HepG2 (cell line): ENCODE measurements around the gene RSPH9. TPM values are rescaled to one million over a fixed set of nuclear protein-coding genes. Genes with fewer than 3 reads are reported as not detected.

ENCODE experiments used
- ATAC-seq: fragments of 200-7000 bp; cut with Tn5 transposase; 3 replicates; pipeline ENCODE4 v1.9.1; 2020; ENCODE audit warnings: mild to moderate bottlenecking, moderate library complexity
- BruUV-seq: library from RNA; stranded (reverse); fragments of 400-500 nt; replicated peaks from 2 replicates; lab custom pipeline; 2021; lab: Mats Ljungman, UMichigan
- CTCF ChIA-PET: fragments of 300-600 bp; formaldehyde crosslinking; extraction: SDS; loops from one replicate; lab custom pipeline; 2021; ENCODE audit warnings: low total read pairs, inconsistent platforms, low intra/inter-chr PET ratio; lab: Yijun Ruan, JAX
- POLR2A ChIA-PET: fragments of 350-600 bp; sonication (Branson Sonifier 250); formaldehyde crosslinking; loops from one replicate; lab custom pipeline; 2020; ENCODE audit warnings: antibody characterized with exemption, inconsistent platforms; lab: Yijun Ruan, JAX
- DNase-seq: peaks from one replicate; pipeline ENCODE4 v3.0.0-alpha.2; 2015; ENCODE audit warnings: low spot score
- FAIRE-seq: peaks from 3 replicates; lab custom pipeline; 2011; peaks lifted over from hg19 to GRCh38; lab: Jason Lieb, UNC
- H2AFZ ChIP-seq: one replicate; pipeline ENCODE4 v1.6.1; 2011; ENCODE audit warnings: low read length, inconsistent platforms
- H3K27ac ChIP-seq: fragments of 300-600 bp; 3 replicates; pipeline ENCODE4 v1.8.0; 2011; ENCODE audit warnings: mixed run types, mild to moderate bottlenecking, mixed read lengths, low read length, inconsistent platforms; ENCODE audit not compliant: insufficient read depth; ENCODE audit errors: extremely low read length
- H3K27me3 ChIP-seq, 2 experiments: fragments of 200-600 bp in 1 of 2; 2 replicates in 1 of 2; 3 replicates in 1 of 2; pipeline versions ENCODE4 v1.6.0 to v1.8.0; 2011; ENCODE audit warnings: low read length in 2 of 2, mild to moderate bottlenecking in 2 of 2, moderate library complexity in 2 of 2, inconsistent platforms in 1 of 2; ENCODE audit not compliant: insufficient read depth in 2 of 2, control insufficient read depth in 1 of 2
- H3K36me3 ChIP-seq, 2 experiments: fragments of 200-600 bp in 1 of 2; replicated peaks in 1 of 2; 2 replicates in 1 of 2; 3 replicates in 1 of 2; pipeline versions ENCODE4 v1.5.1 to v1.8.0; 2011; ENCODE audit warnings: low read length in 2 of 2, inconsistent platforms in 1 of 2; ENCODE audit not compliant: insufficient read depth in 2 of 2, control insufficient read depth in 1 of 2
- H3K4me1 ChIP-seq: 2 replicates; pipeline ENCODE4 v1.5.1; 2012; ENCODE audit warnings: low read length, inconsistent platforms; ENCODE audit not compliant: insufficient read depth
- H3K4me2 ChIP-seq: 2 replicates; pipeline ENCODE4 v1.6.0; 2011; ENCODE audit warnings: low read depth, low read length, inconsistent platforms
- H3K4me3 ChIP-seq, 3 experiments: fragments of 200-600 bp in 1 of 3; sonication (generic), shearing (Covaris generic) in 1 of 3; replicated peaks in 1 of 3; 2 replicates each; pipeline ENCODE4 v1.5.1; 2011 to 2016; ENCODE audit warnings: low read length in 3 of 3, inconsistent platforms in 2 of 3, low read depth in 2 of 3, mild to moderate bottlenecking in 2 of 3, control low read depth in 1 of 3, mixed read lengths in 1 of 3; ENCODE audit not compliant: insufficient read depth in 1 of 3
- H3K79me2 ChIP-seq: one replicate; pipeline ENCODE4 v1.6.1; 2011; ENCODE audit warnings: low read length, inconsistent platforms; ENCODE audit not compliant: insufficient read depth
- H3K9ac ChIP-seq: 2 replicates; pipeline ENCODE4 v1.6.0; 2011; ENCODE audit warnings: mild to moderate bottlenecking, low read depth, low read length, inconsistent platforms; ENCODE audit not compliant: insufficient read depth
- H3K9me3 ChIP-seq: 2 replicates; pipeline ENCODE4 v1.5.1; 2012; ENCODE audit warnings: mild to moderate bottlenecking, low read length
- H4K20me1 ChIP-seq: 2 replicates; pipeline ENCODE4 v1.6.0; 2011; ENCODE audit warnings: inconsistent platforms, mild to moderate bottlenecking, low read length, moderate library complexity; ENCODE audit not compliant: insufficient read depth
- AHDC1 ChIP-seq: sonication (generic); formaldehyde crosslinking; IDR thresholded peaks from 2 replicates; pipeline ENCODE4 v1.5.1; 2020; ENCODE audit warnings: mild to moderate bottlenecking, missing genetic modification reagents, borderline replicate concordance
- ARID5B ChIP-seq: IDR thresholded peaks from 2 replicates; pipeline ENCODE4 v1.4.0; 2020; ENCODE audit warnings: mild to moderate bottlenecking, missing genetic modification reagents
- CREB3 ChIP-seq: sonication (generic); formaldehyde crosslinking; IDR thresholded peaks from 2 replicates; pipeline ENCODE4 v1.5.0; 2020; ENCODE audit warnings: missing genetic modification reagents
- ELF3 ChIP-seq: IDR thresholded peaks from 2 replicates; pipeline ENCODE4 v1.6.1; 2016; ENCODE audit warnings: missing genetic modification reagents, missing compliant biosample characterization
- GTF3A ChIP-seq: sonication (generic); formaldehyde crosslinking; conservative IDR thresholded peaks from 2 replicates; pipeline ENCODE4 v1.4.0; 2020; ENCODE audit warnings: mild to moderate bottlenecking, missing genetic modification reagents
- MATR3 ChIP-seq: sonication (generic); formaldehyde crosslinking; IDR thresholded peaks from 2 replicates; pipeline ENCODE4 v1.4.0; 2020; ENCODE audit warnings: missing genetic modification reagents
- MBD4 ChIP-seq: IDR thresholded peaks from 2 replicates; pipeline ENCODE4 v1.6.1; 2012; ENCODE audit warnings: low read length, inconsistent platforms, borderline replicate concordance
- MIER2 ChIP-seq: IDR thresholded peaks from 2 replicates; pipeline ENCODE4 v1.6.1; 2016; ENCODE audit warnings: missing biosample characterization, missing genetic modification reagents
- PHF20 ChIP-seq: sonication (generic); formaldehyde crosslinking; IDR thresholded peaks from 2 replicates; pipeline ENCODE4 v1.5.0; 2020; ENCODE audit warnings: mild to moderate bottlenecking, missing genetic modification reagents
- TIGD3 ChIP-seq: sonication (generic); formaldehyde crosslinking; IDR thresholded peaks from 2 replicates; pipeline ENCODE4 v1.5.1; 2020; ENCODE audit warnings: mild to moderate bottlenecking, missing genetic modification reagents, borderline replicate concordance
- ZNF605 ChIP-seq: sonication (generic); formaldehyde crosslinking; IDR thresholded peaks from 2 replicates; pipeline ENCODE4 v1.8.0; 2022; ENCODE audit warnings: mild to moderate bottlenecking, missing genetic modification reagents
- ZNF607 ChIP-seq: sonication (generic); formaldehyde crosslinking; IDR thresholded peaks from 2 replicates; pipeline ENCODE4 v1.5.1; 2020; ENCODE audit warnings: missing genetic modification reagents, mild to moderate bottlenecking, borderline replicate concordance
- WGBS: methylation state at CpG from one replicate; pipeline ENCODE4 v1.1.6; 2017; ENCODE audit warnings: low lambda C conversion rate; 5-methylcytosine and 5-hydroxymethylcytosine counted together
- in situ Hi-C: cut with HindIII; loops from 2 replicates; pipeline ENCODE4 v1.10.0; 2017; ENCODE audit warnings: low pct_unique_long_range_greater_than_20kb; ENCODE audit not compliant: extremely low pct_ligation_motif_present
- intact Hi-C: fragments of 100-400 bp; cut with micrococcal nuclease; formaldehyde crosslinking; loops from one replicate; pipeline ENCODE4 v1.10.0; 2022; ENCODE audit not compliant: unreplicated experiment
- polyA plus RNA-seq, 8 experiments: library from polyadenylated mRNA; depleted of rRNA in 3 of 8; stranded (reverse) in 7 of 8; unstranded in 1 of 8; fragments of >200 nt; fragmentation: Illumina TruSeq in 4 of 8; extraction: Trizol in 4 of 8; gene quantifications; 2 replicates each; pipeline versions ENCODE4 v1.2.1 to v1.2.3, GENCODE V29; 2011 to 2016; ENCODE audit warnings: low read depth in 4 of 8, missing spikeins in 1 of 8, mixed read lengths in 1 of 8; ENCODE audit not compliant: insufficient read depth in 1 of 8
- total RNA-seq, 5 experiments: library from RNA; depleted of rRNA; stranded (reverse); fragments of >200 nt; fragmentation: Illumina TruSeq; extraction: Trizol; gene quantifications; 2 replicates each; pipeline ENCODE4 v1.2.3, GENCODE V29; 2016; ENCODE audit warnings: low read depth in 1 of 5

RSPH9 gene
- total and polyA plus RNA-seq, 2 of the 13 experiments (the other 11 are each of a cell fraction or from before 2014, with no cell fraction given), result 0.04 TPM; not detected in 1

- no TSS peak for BruUV-seq
- Histone ChIP-seq H4K20me1 (no peaks in the 10 kb centered on the region), H3K9ac (no peak overlapping the region), H2AFZ (no peak overlapping the region), H3K9me3 (no peaks in the 10 kb centered on the region), H3K4me3 (no peak overlapping the region), H3K4me1 (peaks cover 89% of the 10 kb centered on the region), H3K79me2 (no peaks in the 10 kb centered on the region), H3K27ac (no peak overlapping the region), H3K4me2 (peak overlapping the region; percentile 20; the same call in 1 of the 2 replicates), H3K27me3 (peaks cover 0 to 14% of the 10 kb centered on the region in 2 experiments; a peak in 3 of 5 replicates), H3K36me3 (no peaks in the 10 kb centered on the region)
- peak; percentile 59 for DNase-seq
- ChIA-PET POLR2A (interaction anchor here (2.3 kb wide), 1 partner anchor 37 kb away, joined by 10 read pairs; no protein-coding TSS in a partner anchor), CTCF (no interaction called here)
- FAIRE-seq, result no peak
- intact Hi-C loops, result no loop called here
- peak; percentile 5; the same call in 1 of the 3 replicates for ATAC-seq
- in situ Hi-C loops, result no loop called here
- WGBS, result 7% methylated on average over 8 of the region's 8 CpGs
- TF ChIP-seq PHF20 (0 out of 2 replicates have a peak, but pooled peaks have one; percentile 6), ZNF607 (CRISPR knock-in tag) (peak; percentile 30; the same call in 1 of the 2 replicates), CREB3 (CRISPR knock-in tag) (no peak), ELF3 (CRISPR knock-in tag) (peak; percentile 80), MATR3 (no peak), MBD4 (no peak), ZNF605 (no peak), AHDC1 (CRISPR knock-in tag) (peak; percentile 59; the same call in 1 of the 2 replicates), MIER2 (CRISPR knock-in tag) (no peak), TIGD3 (CRISPR knock-in tag) (no peak), GTF3A (CRISPR knock-in tag) (no peak), ARID5B (CRISPR knock-in tag) (peak; percentile 79)
Observed at GRCh38 chr6:43706788-43707187, 62.0 kb downstream of the RSPH9 start.
